ENCODE results near the gene PSPN.

The PSPN gene

DNA sequence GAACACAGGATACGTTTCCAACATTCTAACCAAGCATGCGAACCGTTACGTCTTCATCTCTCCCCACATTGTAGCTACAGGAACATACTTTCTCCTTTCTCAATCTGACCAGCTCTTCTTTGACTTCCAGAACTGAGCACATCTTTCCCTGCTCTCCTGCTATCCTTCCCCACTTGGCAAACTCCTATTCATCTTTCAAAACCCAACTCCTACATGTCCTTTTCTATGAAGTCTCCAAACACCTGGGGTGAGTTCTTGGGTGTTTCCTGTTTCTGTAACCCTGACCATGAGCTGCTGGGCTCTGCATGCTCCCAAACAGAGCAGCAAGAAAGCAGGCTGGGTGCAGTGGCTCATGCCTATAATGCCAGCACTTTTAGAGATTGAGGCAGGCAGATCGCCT, 48.9 kb downstream of the PSPN start:
- no peak for DNase-seq (ENCODE audit: low read depth in 1 of 2, low spot score in 1 of 2)

DNA sequence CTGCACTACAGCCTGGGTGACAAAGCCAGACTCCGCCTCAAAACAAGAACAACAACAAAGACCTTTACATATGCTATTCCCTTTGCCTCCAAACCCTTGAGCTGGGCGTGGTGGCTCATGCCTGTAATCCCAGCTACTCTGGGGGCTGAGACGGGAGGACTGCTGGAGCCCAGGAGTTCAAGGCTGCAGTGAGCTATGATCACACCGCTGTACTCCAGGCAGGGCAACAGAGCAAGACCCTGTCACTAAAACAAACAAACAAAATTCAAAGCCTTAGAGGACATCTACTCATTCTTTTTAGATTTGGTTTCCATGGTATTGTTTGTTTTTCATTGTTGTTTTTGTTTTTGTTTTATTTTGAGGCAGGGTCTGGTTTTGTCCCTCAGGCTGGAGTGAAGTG, 50.1 kb downstream of the PSPN start:
- DNase-seq (ENCODE audit: low read depth in 1 of 2, low spot score in 1 of 2), result no peak

Data from activated CD4-positive, alpha-beta T cell treated with anti-CD3 and anti-CD28 coated beads, Interleukin-2, amount 50 U/mL, for 24 hours (primary cell).